Epidermal melanocyte (primary cell): ENCODE results near the gene DNAL1.

Experiments used
- DNase-seq: peaks from one replicate; pipeline ENCODE4 v3.0.0; 2011; ENCODE audit warnings: low spot score; ENCODE audit not compliant: insufficient read length

DNAL1 gene

GRCh38 chr14:73742520-73743238 lies 97.9 kb downstream of the DNAL1 start:
- no peak for DNase-seq

GRCh38 chr14:73743431-73743931 lies 98.7 kb downstream of the DNAL1 start:
- no peak for DNase-seq

- no peak for DNase-seq
Observed at GRCh38 chr14:73744175-73744867, 99.5 kb downstream of the DNAL1 start.

GRCh38 chr14:73744874-73745529 lies 100.2 kb downstream of the DNAL1 start:
- no peak for DNase-seq

- no peak for DNase-seq
Observed at GRCh38 chr14:73745571-73746519, 101.1 kb downstream of the DNAL1 start.

GRCh38 chr14:73746520-73747378 lies 102.0 kb downstream of the DNAL1 start:
- DNase-seq, result no peak

- DNase-seq, result no peak
Observed at GRCh38 chr14:73747379-73748211, 102.8 kb downstream of the DNAL1 start.

GRCh38 chr14:73748858-73749357 lies 104.1 kb downstream of the DNAL1 start:
- DNase-seq, result no peak

- no peak for DNase-seq
Observed at GRCh38 chr14:73749706-73750530, 105.1 kb downstream of the DNAL1 start.

- DNase-seq, result no peak
Observed at GRCh38 chr14:73750531-73750901, 105.7 kb downstream of the DNAL1 start.

GRCh38 chr14:73751157-73751691 lies 106.4 kb downstream of the DNAL1 start:
- no peak for DNase-seq

- DNase-seq, result peak; percentile 96
Observed at GRCh38 chr14:73752297-73752992, 107.7 kb downstream of the DNAL1 start.
